HCT116 (cell line): ENCODE measurements around the gene NEDD4L. TPM values are rescaled to one million over a fixed set of nuclear protein-coding genes. Genes with fewer than 3 reads are reported as not detected.

Experiments used
- ATAC-seq: fragments of 200-7000 bp; cut with Tn5 transposase; 2 replicates; pipeline ENCODE4 v1.9.1; 2020; ENCODE audit warnings: mild to moderate bottlenecking, moderate library complexity
- BruUV-seq: library from RNA; stranded (reverse); fragments of 400-500 nt; replicated peaks from 2 replicates; lab custom pipeline; 2021; lab: Mats Ljungman, UMichigan
- CTCF ChIA-PET: fragments of 300-600 bp; sonication (Branson Sonifier 250); formaldehyde crosslinking; loops from one replicate; lab custom pipeline; 2021; ENCODE audit warnings: antibody characterized with exemption; lab: Charles Lee
- POLR2A ChIA-PET: fragments of 300-600, 350-600 bp; sonication (Branson Sonifier 250); formaldehyde crosslinking; loops from one replicate; lab custom pipeline; 2021; ENCODE audit warnings: antibody characterized with exemption; lab: Charles Lee
- RAD21 ChIA-PET, 2 experiments: fragments of 300-600 bp; sonication (Branson Sonifier 250); formaldehyde crosslinking; loops; one replicate each; lab custom pipeline; 2023; ENCODE audit warnings: low total read pairs in 2 of 2; ENCODE audit not compliant: uncharacterized antibody in 2 of 2, unreplicated experiment in 2 of 2, low non-redundant PET in 1 of 2; lab: Charles Lee
- DNase-seq: peaks from one replicate; pipeline ENCODE4 v3.0.0-alpha.2; 2010; ENCODE audit warnings: low read depth, low spot score
- H2AFZ ChIP-seq: fragments of 200-600 bp; shearing (Covaris generic), sonication (generic); 2 replicates; pipeline ENCODE4 v1.6.1; 2017; ENCODE audit warnings: low read depth, mixed run types, mixed read lengths, antibody characterized with exemption, low read length; ENCODE audit not compliant: poor library complexity, severe bottlenecking
- H3K27ac ChIP-seq: 2 replicates; pipeline ENCODE4 v1.5.1; 2012; ENCODE audit warnings: low read depth, low read length
- H3K27me3 ChIP-seq: fragments of 200-600 bp; sonication (generic); 2 replicates; pipeline ENCODE4 v1.6.1; 2016; ENCODE audit warnings: mixed run types, low read length, mixed read lengths; ENCODE audit not compliant: insufficient read depth
- H3K36me3 ChIP-seq, 2 experiments: fragments of 200-500 bp in 1 of 2; fragments of 200-600 bp in 1 of 2; sonication (Bioruptor generic) in 1 of 2; sonication (generic) in 1 of 2; 2 replicates each; pipeline versions ENCODE4 v1.5.1 to v1.6.1; 2014 to 2016; ENCODE audit warnings: low read length in 2 of 2, inconsistent platforms in 1 of 2, mixed read lengths in 1 of 2, mixed run types in 1 of 2; ENCODE audit not compliant: insufficient read depth in 2 of 2, control insufficient read depth in 1 of 2
- H3K4me1 ChIP-seq, 2 experiments: fragments of 200-600 bp in 1 of 2; sonication (generic) in 1 of 2; 2 replicates each; pipeline versions ENCODE4 v1.5.1 to v1.6.1; 2012 to 2017; ENCODE audit warnings: low read length in 2 of 2, inconsistent platforms in 1 of 2, mild to moderate bottlenecking in 1 of 2, mixed read lengths in 1 of 2, mixed run types in 1 of 2, moderate library complexity in 1 of 2; ENCODE audit not compliant: insufficient read depth in 2 of 2, control insufficient read depth in 1 of 2
- H3K4me2 ChIP-seq: fragments of 200-600 bp; sonication (generic); 2 replicates; pipeline ENCODE4 v1.6.1; 2017; ENCODE audit warnings: mixed run types, low read length, mixed read lengths
- H3K4me3 ChIP-seq, 2 experiments: fragments of 200-600 bp in 1 of 2; sonication (generic) in 1 of 2; replicated peaks in 1 of 2; 2 replicates each; pipeline ENCODE4 v1.5.1; 2011 to 2016; ENCODE audit warnings: low read length in 2 of 2, control low read depth in 1 of 2, low read depth in 1 of 2, mild to moderate bottlenecking in 1 of 2, mixed read lengths in 1 of 2, mixed run types in 1 of 2
- H3K79me2 ChIP-seq: fragments of 200-600 bp; sonication (generic); 2 replicates; pipeline ENCODE4 v1.6.1; 2017; ENCODE audit warnings: mild to moderate bottlenecking, mixed run types, low read length, moderate library complexity, mixed read lengths; ENCODE audit not compliant: insufficient read depth
- H3K9ac ChIP-seq: fragments of 200-600 bp; sonication (generic); 2 replicates; pipeline ENCODE4 v1.6.1; 2016; ENCODE audit warnings: low read length, mixed read lengths
- H3K9me2 ChIP-seq: fragments of 200-600 bp; sonication (generic), shearing (Covaris generic); 2 replicates; pipeline ENCODE4 v1.6.1; 2017; ENCODE audit warnings: mixed run types, mild to moderate bottlenecking, moderate library complexity; ENCODE audit not compliant: insufficient read depth
- H3K9me3 ChIP-seq, 2 experiments: fragments of 200-500 bp in 1 of 2; fragments of 200-600 bp in 1 of 2; sonication (Bioruptor generic) in 1 of 2; sonication (generic) in 1 of 2; 2 replicates each; pipeline ENCODE4 v1.6.1; 2014 to 2017; ENCODE audit warnings: low read length in 2 of 2, mixed read lengths in 2 of 2, inconsistent platforms in 1 of 2, low read depth in 1 of 2, mild to moderate bottlenecking in 1 of 2, mixed run types in 1 of 2, moderate library complexity in 1 of 2; ENCODE audit not compliant: control insufficient read depth in 1 of 2, insufficient read depth in 1 of 2
- H4K20me1 ChIP-seq: fragments of 200-600 bp; sonication (generic), shearing (Covaris generic); 2 replicates; pipeline ENCODE4 v1.6.1; 2017; ENCODE audit warnings: mixed run types, mild to moderate bottlenecking, moderate library complexity; ENCODE audit not compliant: insufficient read depth
- CBX3 ChIP-seq: IDR thresholded peaks from 2 replicates; pipeline ENCODE4 v1.6.1; 2012; ENCODE audit warnings: low read depth
- CEBPB ChIP-seq: IDR thresholded peaks from 2 replicates; pipeline ENCODE4 v1.6.1; 2012; ENCODE audit warnings: low read depth
- EGR1 ChIP-seq: IDR thresholded peaks from 2 replicates; pipeline ENCODE4 v1.6.1; 2012; ENCODE audit warnings: low read depth
- EZH2 ChIP-seq: fragments of 200-600 bp; sonication (generic); IDR thresholded peaks from 2 replicates; pipeline ENCODE4 v1.6.1; 2017; ENCODE audit warnings: antibody characterized with exemption, mixed run types
- EZH2phosphoT487 ChIP-seq: fragments of 200-600 bp; IDR thresholded peaks from 2 replicates; pipeline ENCODE4 v1.6.1; 2018; ENCODE audit warnings: antibody characterized with exemption, borderline replicate concordance
- FOSL1 ChIP-seq: IDR thresholded peaks from 2 replicates; pipeline ENCODE4 v1.6.1; 2012; ENCODE audit warnings: low read depth
- JUND ChIP-seq: IDR thresholded peaks from 2 replicates; pipeline ENCODE4 v1.6.1; 2012
- MAX ChIP-seq: IDR thresholded peaks from 2 replicates; pipeline ENCODE4 v1.6.1; 2012
- POLR2A ChIP-seq: IDR thresholded peaks from 2 replicates; pipeline ENCODE4 v1.7.0; 2011; ENCODE audit warnings: borderline replicate concordance; ENCODE audit not compliant: insufficient read depth, insufficient read length; ENCODE audit errors: extremely low read depth
- POLR2AphosphoS5 ChIP-seq: IDR thresholded peaks from 2 replicates; pipeline ENCODE4 v1.6.1; 2011; ENCODE audit warnings: mild to moderate bottlenecking, low read depth, low read length, moderate library complexity
- RAD21 ChIP-seq: IDR thresholded peaks from 2 replicates; pipeline ENCODE4 v1.6.1; 2012; ENCODE audit warnings: low read depth, mild to moderate bottlenecking
- SIN3A ChIP-seq: IDR thresholded peaks from 2 replicates; pipeline ENCODE4 v1.6.1; 2012; ENCODE audit warnings: low read depth
- SP1 ChIP-seq: IDR thresholded peaks from 2 replicates; pipeline ENCODE4 v1.6.1; 2012; ENCODE audit warnings: low read depth
- SRF ChIP-seq: IDR thresholded peaks from 2 replicates; pipeline ENCODE4 v1.6.1; 2012; ENCODE audit warnings: low read depth
- TCF7L2 ChIP-seq: IDR thresholded peaks from 2 replicates; pipeline ENCODE4 v1.7.0; 2011; ENCODE audit warnings: borderline replicate concordance, inconsistent platforms; ENCODE audit not compliant: insufficient read depth, insufficient read length; ENCODE audit errors: extremely low read depth
- YY1 ChIP-seq: IDR thresholded peaks from 2 replicates; pipeline ENCODE4 v1.6.1; 2011; ENCODE audit warnings: low read length, low read depth, moderate library complexity, mild to moderate bottlenecking; ENCODE audit not compliant: insufficient replicate concordance; ENCODE audit errors: extremely low read depth
- ZBTB33 ChIP-seq: IDR thresholded peaks from 2 replicates; pipeline ENCODE4 v1.6.1; 2011; ENCODE audit warnings: mild to moderate bottlenecking, low read length, moderate library complexity; ENCODE audit not compliant: insufficient replicate concordance; ENCODE audit errors: extremely low read depth
- ZNF274 ChIP-seq: fragments of 200-500 bp; sonication (Bioruptor generic); IDR thresholded peaks from 2 replicates; pipeline ENCODE4 v1.6.1; 2014; ENCODE audit warnings: mild to moderate bottlenecking, low read depth, low read length, inconsistent platforms
- intact Hi-C: fragments of 100-400 bp; cut with micrococcal nuclease; formaldehyde crosslinking; loops from 2 replicates; pipeline ENCODE4 v1.10.0; 2022
- total RNA-seq: library from RNA; stranded (reverse); gene quantifications from one replicate; pipeline ENCODE4 v1.2.1, GENCODE V29; 2021; ENCODE audit not compliant: unreplicated experiment
- TF ChIP-seq, protein P1 (sequence below): IDR thresholded peaks from 2 replicates; pipeline ENCODE4 v1.6.1; 2012; ENCODE audit warnings: low read depth

The NEDD4L gene
- total RNA-seq, 1 experiment from 2014 or later = 41.5 TPM

DNA sequence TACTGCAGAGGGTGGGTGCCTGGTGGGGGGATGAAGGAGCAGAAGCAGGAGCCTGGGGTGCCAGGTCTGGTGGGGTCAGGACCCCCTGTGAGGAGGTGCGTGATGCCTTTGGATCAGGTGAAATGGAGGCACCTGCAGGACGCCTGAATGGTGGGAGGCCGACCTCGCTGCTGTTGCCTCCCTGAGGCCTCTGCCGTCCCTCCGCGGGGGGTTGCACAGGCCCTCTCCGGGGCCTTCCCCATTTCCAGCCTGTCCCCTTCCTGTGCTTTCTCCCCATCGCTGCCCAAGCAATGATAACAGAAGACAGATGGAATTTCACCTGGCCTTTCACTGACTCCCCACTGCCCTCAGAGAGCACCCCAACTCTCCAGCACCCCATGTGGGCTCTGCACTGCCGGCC lies 325.6 kb downstream of the NEDD4L start:
- ATAC-seq = no peak

More for the DNA sequence above, 325.6 kb downstream of the NEDD4L start:
- no peaks in the 10 kb centered on the region for H3K79me2 ChIP-seq
- RAD21 ChIA-PET = no interaction called here
- no peak for DNase-seq
- H3K9ac ChIP-seq = no peak overlapping the region
- H2AFZ ChIP-seq = no peak overlapping the region
- no peak overlapping the region for H3K4me2 ChIP-seq
- H3K27me3 ChIP-seq = no peaks in the 10 kb centered on the region
- H3K4me1 ChIP-seq = no peaks in the 10 kb centered on the region
- CTCF ChIA-PET = no interaction called here
- intact Hi-C loops = no loop called here
- H3K9me2 ChIP-seq = no peaks in the 10 kb centered on the region
- BruUV-seq = no TSS peak
- H3K36me3 ChIP-seq = peaks cover 0 to 5% of the 10 kb centered on the region in 2 experiments; a peak in 1 of 4 replicates
- H3K27ac ChIP-seq = no peak overlapping the region
- no peak overlapping the region for H3K4me3 ChIP-seq
- TF ChIP-seq EGR1 (no peak), EZH2 (no peak), FOSL1 (no peak), POLR2A (no peak), SIN3A (no peak), EZH2phosphoT487 (no peak), SRF (no peak), ZNF274 (no peak), SP1 (no peak), JUND (no peak), POLR2AphosphoS5 (no peak), YY1 (no peak), MAX (no peak), TCF7L2 (no peak), ZBTB33 (no peak), CBX3 (no peak), RAD21 (no peak), CEBPB (no peak)
- TF ChIP-seq, protein P1, sequence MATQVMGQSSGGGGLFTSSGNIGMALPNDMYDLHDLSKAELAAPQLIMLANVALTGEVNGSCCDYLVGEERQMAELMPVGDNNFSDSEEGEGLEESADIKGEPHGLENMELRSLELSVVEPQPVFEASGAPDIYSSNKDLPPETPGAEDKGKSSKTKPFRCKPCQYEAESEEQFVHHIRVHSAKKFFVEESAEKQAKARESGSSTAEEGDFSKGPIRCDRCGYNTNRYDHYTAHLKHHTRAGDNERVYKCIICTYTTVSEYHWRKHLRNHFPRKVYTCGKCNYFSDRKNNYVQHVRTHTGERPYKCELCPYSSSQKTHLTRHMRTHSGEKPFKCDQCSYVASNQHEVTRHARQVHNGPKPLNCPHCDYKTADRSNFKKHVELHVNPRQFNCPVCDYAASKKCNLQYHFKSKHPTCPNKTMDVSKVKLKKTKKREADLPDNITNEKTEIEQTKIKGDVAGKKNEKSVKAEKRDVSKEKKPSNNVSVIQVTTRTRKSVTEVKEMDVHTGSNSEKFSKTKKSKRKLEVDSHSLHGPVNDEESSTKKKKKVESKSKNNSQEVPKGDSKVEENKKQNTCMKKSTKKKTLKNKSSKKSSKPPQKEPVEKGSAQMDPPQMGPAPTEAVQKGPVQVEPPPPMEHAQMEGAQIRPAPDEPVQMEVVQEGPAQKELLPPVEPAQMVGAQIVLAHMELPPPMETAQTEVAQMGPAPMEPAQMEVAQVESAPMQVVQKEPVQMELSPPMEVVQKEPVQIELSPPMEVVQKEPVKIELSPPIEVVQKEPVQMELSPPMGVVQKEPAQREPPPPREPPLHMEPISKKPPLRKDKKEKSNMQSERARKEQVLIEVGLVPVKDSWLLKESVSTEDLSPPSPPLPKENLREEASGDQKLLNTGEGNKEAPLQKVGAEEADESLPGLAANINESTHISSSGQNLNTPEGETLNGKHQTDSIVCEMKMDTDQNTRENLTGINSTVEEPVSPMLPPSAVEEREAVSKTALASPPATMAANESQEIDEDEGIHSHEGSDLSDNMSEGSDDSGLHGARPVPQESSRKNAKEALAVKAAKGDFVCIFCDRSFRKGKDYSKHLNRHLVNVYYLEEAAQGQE = no peak
- H3K9me3 ChIP-seq = no peaks in the 10 kb centered on the region
- no peaks in the 10 kb centered on the region for H4K20me1 ChIP-seq
- POLR2A ChIA-PET = no interaction called here
